ENCODE measurements around the gene REPS2. TPM values are rescaled to one million over a fixed set of nuclear protein-coding genes. Genes with fewer than 3 reads are reported as not detected.

REPS2 gene
- total RNA-seq, 1 experiment from 2014 or later, result 3.7 TPM

DNA sequence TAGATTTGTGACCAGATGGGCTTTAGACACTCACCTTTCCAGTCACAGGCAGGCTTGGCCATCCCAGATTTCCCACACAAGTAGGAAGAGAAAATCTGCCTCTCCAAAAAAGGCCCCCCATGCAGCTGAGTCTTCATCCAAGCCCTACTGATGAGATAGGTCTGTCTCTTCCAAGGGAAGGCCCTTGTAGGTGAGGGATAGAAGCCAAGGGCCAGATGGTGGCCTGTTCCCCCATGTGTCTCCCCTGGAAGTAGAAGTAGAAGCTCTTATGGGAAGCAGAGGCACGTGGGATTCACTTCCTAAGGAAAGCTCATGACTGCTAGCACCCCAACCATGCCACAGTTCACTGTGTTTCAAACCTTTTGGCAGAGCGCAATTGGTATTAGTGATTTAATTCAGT, 81.5 kb downstream of the REPS2 start:
- no peak overlapping the region for H3K14ac ChIP-seq (ENCODE audit: insufficient read depth, low read length)
- no peak overlapping the region for H2AFZ ChIP-seq (ENCODE audit: low read length)
- Mint-ChIP-seq H3K9me3 (no peaks in the 10 kb centered on the region), H3K36me3 (ENCODE audit: insufficient read depth in 1 of 3, low read depth in 3 of 3) (no peaks in the 10 kb centered on the region), H3K27me3 (ENCODE audit: low read depth) (no peaks in the 10 kb centered on the region; the same call in 1 of the 2 replicates), H3K27ac (no peak overlapping the region), H3K4me3 (no peak overlapping the region), H3K4me1 (peaks cover 5% of the 10 kb centered on the region in 2 experiments)
- no peaks in the 10 kb centered on the region for H3K27me3 ChIP-seq (ENCODE audit: insufficient read depth, low read length)
- H2BK12ac ChIP-seq (ENCODE audit: insufficient read length, low read depth, low read length), result no peak overlapping the region
- no peak overlapping the region for H3K27ac ChIP-seq (ENCODE audit: insufficient read length, low read depth, low read length)
- no peak overlapping the region for H3K4me2 ChIP-seq (ENCODE audit: insufficient read depth, insufficient read length, low read length)
- no peaks in the 10 kb centered on the region for H3K79me1 ChIP-seq (ENCODE audit: insufficient read depth, low read depth, low read length, poor library complexity, severe bottlenecking)
- no peak overlapping the region for H3T11ph ChIP-seq (ENCODE audit: low read length)
- no peak overlapping the region for H2BK20ac ChIP-seq (ENCODE audit: low read depth, low read length, poor library complexity, severe bottlenecking)
- no peak for DNase-seq
- no peaks in the 10 kb centered on the region for H4K20me1 ChIP-seq (ENCODE audit: control insufficient read depth, insufficient read depth, insufficient read length)
- no peak overlapping the region for H3K23ac ChIP-seq (ENCODE audit: insufficient read length, low read depth, low read length)
- H3K9me3 ChIP-seq (ENCODE audit: control insufficient read depth, low read depth, low read length), result no peaks in the 10 kb centered on the region
- H2AK5ac ChIP-seq (ENCODE audit: insufficient read length, low read length), result no peak overlapping the region
- H4K91ac ChIP-seq (ENCODE audit: insufficient read length, low read depth, low read length), result no peak overlapping the region
- H2BK120ac ChIP-seq (ENCODE audit: low read depth, low read length, poor library complexity, severe bottlenecking), result no peak overlapping the region
- H2BK5ac ChIP-seq (ENCODE audit: insufficient read length, low read length), result no peak overlapping the region
- H3K4me1 ChIP-seq (ENCODE audit: insufficient read depth, low read length), result no peaks in the 10 kb centered on the region
- no peaks in the 10 kb centered on the region for H3K79me2 ChIP-seq (ENCODE audit: insufficient read depth, low read length)
- H3K18ac ChIP-seq (ENCODE audit: insufficient read length, low read depth, low read length), result no peak overlapping the region
- H4K5ac ChIP-seq (ENCODE audit: insufficient read length, low read depth, low read length), result no peak overlapping the region
- no peaks in the 10 kb centered on the region for H3K23me2 ChIP-seq (ENCODE audit: insufficient read length, low read depth, low read length, poor library complexity, severe bottlenecking)
- TF ChIP-seq, protein P1, sequence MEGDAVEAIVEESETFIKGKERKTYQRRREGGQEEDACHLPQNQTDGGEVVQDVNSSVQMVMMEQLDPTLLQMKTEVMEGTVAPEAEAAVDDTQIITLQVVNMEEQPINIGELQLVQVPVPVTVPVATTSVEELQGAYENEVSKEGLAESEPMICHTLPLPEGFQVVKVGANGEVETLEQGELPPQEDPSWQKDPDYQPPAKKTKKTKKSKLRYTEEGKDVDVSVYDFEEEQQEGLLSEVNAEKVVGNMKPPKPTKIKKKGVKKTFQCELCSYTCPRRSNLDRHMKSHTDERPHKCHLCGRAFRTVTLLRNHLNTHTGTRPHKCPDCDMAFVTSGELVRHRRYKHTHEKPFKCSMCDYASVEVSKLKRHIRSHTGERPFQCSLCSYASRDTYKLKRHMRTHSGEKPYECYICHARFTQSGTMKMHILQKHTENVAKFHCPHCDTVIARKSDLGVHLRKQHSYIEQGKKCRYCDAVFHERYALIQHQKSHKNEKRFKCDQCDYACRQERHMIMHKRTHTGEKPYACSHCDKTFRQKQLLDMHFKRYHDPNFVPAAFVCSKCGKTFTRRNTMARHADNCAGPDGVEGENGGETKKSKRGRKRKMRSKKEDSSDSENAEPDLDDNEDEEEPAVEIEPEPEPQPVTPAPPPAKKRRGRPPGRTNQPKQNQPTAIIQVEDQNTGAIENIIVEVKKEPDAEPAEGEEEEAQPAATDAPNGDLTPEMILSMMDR (conservative IDR thresholded peaks at IDR 0.05), result no peak
- WGBS (ENCODE audit: extremely low coverage, insufficient read length, low lambda C conversion rate), result no CpG with 5 or more reads among the region's 2 CpGs
- no peak overlapping the region for H3K56ac ChIP-seq (ENCODE audit: insufficient read length, low read depth, low read length)
- no peak overlapping the region for H2BK15ac ChIP-seq (ENCODE audit: low read depth, low read length)
- no peak overlapping the region for H3K9ac ChIP-seq (ENCODE audit: extremely low read depth, insufficient read length, low read length)
- no peak overlapping the region for H4K8ac ChIP-seq (replicated peaks; ENCODE audit: insufficient read length, low read depth, low read length)
- H3K4ac ChIP-seq (ENCODE audit: low read depth, low read length), result no peak overlapping the region
